T-helper 9 cell (primary cell): ENCODE data around the gene WFDC9.
"Not testable (repeated sequence)": the region's sequence is repeated elsewhere in the genome, so short reads cannot be mapped to it uniquely, and the experiment has no call there.

Experiments used
- DNase-seq: peaks from one replicate; pipeline ENCODE4 v3.0.0-alpha.2; 2020
- total RNA-seq, 2 donors: gene quantifications; one replicate each; lab custom pipeline; 2026; lab: John Stamatoyannopoulos, UW

The WFDC9 gene
- 0 reads per million in 2 donors for total RNA-seq

DNA sequence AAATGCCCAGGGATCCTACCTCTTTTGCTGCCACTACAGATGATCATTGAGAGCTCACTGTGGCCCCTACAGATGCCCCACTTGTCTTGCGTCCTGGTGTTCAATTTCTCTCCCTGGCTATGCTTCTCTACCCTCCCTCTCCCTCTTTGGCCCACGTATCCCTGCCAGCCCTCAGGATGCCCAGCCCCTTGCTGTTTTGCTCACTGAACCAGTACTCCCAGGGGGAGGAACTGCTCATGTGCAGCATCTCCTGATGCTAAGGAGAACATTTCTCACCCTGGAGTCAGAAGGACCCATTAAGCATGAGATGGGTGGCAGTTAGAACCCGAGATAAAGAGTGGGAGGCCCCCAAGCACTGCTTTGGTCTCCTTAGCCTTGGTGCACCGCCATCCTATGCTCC, at the start of gene WFDC9:
Gene WFDC9 (minus strand): TSS at position 101 of the 400 bp plus-strand sequence. CDS start 21,103 bp downstream, outside the sequence.
- DNase-seq = no peak

GRCh38 chr20:45679650-45680049, 48.6 kb upstream of the WFDC9 start:
- DNase-seq = no peak

DNA sequence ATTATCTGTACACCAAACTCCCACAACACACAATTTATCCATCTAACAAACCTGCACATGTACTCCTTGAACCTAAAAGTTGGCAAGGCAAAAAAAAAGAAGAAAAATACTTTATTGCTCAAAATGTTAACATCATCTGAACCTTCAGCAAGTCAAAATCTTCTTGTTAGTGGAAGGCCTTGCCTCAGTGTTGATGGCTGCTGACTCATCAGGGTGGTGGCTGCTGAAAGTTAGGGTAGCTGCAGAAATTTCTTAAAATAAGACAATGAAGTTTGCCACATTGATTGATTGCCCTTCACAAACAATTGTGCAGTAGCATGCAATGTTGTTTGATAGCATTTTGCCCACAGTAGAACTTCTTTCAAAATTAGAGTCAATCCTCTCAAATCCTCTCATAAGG, 41.7 kb upstream of the WFDC9 start:
- no peak for DNase-seq

GRCh38 chr20:45670139-45670538, 39.1 kb upstream of the WFDC9 start, which contains the start of gene WFDC11:
Gene WFDC11, minus strand, starts transcription at chr20:45670239. Its CDS starts 19,639 bp downstream, at chr20:45650600.
- no peak for DNase-seq

DNA sequence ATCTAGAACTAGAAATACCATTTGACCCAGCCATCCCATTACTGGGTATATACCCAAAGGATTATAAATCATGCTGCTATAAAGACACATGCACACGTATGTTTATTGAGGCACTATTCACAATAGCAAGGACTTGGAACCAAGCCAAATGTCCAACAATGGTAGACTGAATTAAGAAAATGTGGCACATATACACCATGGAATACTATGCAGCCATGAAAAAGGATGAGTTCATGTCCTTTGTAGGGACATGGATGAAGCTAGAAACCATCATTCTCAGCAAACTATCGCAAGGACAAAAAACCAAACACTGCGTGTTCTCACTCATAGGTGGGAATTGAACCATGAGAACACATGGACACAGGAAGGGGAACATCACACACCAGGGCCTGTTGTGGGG, 26.0 kb upstream of the WFDC9 start:
- not testable (repeated sequence) for DNase-seq

- DNase-seq = not testable (repeated sequence)
Observed at GRCh38 chr20:45651726-45652125, 20.6 kb upstream of the WFDC9 start.

- DNase-seq = no peak
Observed at GRCh38 chr20:45649312-45649863, 18.3 kb upstream of the WFDC9 start.

DNA sequence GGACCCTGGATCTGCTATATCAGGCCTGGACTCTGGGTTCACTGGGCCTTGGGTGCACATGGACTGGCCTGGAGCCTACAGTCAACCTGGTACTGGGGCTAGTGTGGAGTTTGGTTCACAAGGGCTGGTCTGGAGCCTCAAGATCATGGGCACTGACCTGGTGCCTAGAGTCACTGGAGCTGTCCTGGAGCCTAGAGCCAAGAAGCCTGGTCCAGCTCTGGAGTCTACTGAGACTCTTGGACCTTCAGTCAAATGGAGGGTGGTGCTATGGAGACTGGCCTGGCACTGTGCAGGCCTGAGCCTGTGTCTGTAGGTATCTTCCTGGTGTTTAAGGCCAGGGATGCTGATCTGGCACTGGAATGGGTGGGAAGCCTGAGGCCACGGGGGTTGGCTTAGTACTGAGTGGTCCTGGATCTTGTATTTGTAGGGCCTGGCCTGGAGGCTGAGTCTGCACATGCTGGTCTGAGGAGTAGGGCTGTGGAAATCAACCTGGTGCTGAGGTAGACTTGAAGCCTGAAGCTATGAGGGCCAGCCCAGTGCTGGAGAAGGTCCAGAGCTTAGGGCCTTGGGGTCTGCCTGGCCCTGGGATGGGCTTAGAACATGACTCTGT, 16.5 kb upstream of the WFDC9 start:
- no peak for DNase-seq

- no peak for DNase-seq
Observed at GRCh38 chr20:45646875-45647274, 15.8 kb upstream of the WFDC9 start.

DNA sequence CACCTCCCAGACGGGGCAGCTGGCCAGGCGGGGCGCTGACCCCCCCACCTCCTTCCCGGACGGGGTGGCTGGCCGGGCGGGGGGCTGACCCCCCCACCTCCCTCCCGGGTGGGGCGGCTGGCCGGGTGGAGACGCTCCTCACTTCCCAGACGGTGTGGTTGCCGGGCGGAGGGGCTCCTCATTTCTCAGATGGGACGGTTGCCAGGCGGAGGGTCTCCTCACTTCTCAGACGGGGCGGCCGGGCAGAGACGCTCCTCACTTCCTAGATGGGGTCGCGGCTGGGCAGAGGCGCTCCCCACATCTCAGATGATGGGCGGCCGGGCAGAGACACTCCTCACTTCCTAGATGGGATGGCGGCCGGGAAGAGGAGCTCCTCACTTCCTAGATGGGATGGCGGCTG, 14.8 kb upstream of the WFDC9 start:
- DNase-seq = not testable (repeated sequence)

GRCh38 chr20:45641076-45641475, 10.0 kb upstream of the WFDC9 start:
- not testable (repeated sequence) for DNase-seq

DNA sequence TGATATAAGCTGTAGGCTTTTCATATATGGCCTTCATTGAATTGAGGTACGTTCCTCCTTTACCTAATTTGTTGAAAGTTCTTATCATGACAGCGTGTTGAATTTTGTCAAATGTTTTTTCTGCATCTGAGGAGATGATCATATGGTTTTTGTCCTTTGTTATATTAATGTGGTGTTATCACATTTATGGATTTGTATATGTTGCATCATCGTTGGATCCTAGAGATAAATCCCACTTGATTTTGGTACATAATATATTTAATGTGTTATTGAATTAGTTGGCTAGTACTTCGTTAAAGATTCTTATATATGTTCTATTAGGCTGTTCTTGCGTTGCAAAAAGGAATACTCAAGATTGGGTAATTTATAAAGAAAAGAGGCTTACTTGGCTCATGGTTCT, 8.6 kb upstream of the WFDC9 start:
- no peak for DNase-seq

- no peak for DNase-seq
Observed at GRCh38 chr20:45636513-45636912, 5.4 kb upstream of the WFDC9 start.

DNA sequence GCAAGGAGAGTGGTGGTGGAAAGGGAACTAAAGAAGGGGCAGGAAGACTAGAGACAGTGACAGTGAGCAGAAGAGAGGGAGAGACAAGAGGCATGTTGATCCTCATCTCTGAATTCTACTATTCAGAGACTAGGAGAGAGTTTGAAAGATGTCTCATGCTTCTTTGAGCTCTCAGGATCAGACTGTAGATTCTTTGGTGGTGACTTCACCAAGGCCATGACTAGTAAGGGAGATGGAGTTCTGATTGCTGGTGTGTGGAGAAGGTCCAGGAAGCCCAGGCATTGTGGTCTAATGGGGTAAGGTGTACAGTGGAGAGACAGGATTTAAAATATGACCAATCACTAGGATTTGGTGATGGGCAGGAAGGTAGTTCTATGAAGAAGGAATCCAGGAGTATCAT, 713 bp downstream of the WFDC9 start:
- DNase-seq = no peak

DNA sequence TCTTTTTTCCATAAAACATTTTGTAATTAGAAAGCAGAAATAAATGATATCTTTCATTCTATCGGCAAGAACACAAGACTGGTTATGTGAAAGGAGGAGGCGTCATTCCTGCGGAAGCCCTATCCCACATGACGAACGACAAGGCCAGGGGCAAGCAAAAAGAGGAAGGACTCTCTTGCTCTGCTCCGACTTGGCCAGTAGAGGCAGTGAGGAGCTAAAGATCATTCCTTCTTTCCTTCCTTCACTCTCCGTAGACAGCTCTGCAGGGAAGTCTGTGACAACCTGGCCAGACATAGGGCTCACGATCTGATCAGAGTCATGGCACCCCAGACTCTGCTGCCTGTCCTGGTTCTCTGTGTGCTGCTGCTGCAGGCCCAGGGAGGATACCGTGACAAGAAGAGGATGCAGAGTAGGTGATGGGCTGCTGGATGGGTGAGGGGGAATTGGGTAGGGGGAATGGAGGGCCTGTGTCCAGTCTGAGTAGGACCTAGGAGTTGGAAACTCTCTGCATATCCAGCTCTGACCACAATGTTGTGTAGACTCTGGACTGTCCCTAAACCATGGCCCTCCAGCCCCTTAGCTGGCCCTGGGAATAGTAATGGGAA, 1.5 kb downstream of the WFDC9 start, which contains the start of gene WFDC10A:
Gene WFDC10A (plus strand): TSS at position 244 of the 605 bp plus-strand sequence. CDS start 75 bp downstream, at position 319.
- no peak for DNase-seq

DNA sequence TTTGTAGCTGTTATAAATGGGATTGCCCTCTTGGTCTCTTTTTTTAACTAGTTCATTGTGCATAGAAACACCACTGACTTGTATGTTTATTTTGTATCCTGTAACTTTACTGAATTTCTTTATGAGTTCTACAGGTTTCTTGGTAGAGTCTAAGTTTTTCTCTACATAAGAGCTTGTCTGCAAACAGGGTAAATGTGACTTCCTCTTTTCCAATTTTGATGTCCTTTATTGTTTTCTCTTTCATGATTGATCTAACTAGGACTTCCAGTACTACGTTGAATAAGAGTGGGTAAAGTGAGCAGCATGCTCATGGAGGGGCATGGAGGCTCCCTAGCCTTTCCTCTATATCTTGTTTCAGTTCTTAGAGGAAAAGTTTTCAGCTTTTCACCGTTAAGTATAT, 4.5 kb downstream of the WFDC9 start:
- DNase-seq = no peak

DNA sequence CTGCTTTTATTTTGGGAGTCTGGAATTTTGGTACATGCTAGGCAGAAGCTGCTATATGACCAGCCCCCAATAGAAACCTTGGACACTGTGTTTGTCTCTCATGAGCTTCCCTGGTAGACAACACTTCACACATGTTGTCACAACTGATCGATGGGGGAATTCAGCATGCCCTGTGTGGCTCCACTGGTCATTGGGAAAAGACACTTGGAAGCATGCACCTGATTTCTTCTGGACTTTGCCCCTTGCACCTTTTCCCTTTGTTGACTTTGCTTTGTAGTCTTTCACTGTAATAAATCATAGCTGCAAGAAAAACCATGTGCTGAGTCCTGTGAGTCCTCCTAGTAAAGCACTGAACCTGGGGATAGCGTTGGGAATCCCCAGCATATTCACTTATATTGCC, 9.5 kb downstream of the WFDC9 start:
- no peak for DNase-seq

DNA sequence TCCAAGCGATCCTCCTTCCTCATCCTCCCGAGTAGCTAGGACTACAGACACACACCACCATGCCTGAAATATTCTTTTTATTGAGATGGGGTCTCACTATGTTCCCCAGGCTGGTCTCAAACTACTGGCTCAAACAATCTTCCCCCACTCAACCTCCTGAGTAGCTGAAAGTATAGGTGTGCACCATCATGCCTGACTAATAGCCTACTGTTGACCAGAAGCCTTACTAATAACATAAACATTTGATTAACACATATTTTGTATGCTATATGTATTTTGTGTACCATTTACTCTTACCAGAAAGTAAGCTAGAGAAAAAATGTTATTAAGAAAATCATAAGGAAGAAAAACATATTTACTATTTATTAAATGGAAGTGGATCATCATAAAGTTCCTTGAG, 13.5 kb downstream of the WFDC9 start:
- no peak for DNase-seq

GRCh38 chr20:45612314-45612713, 18.8 kb downstream of the WFDC9 start:
- DNase-seq = no peak

DNA sequence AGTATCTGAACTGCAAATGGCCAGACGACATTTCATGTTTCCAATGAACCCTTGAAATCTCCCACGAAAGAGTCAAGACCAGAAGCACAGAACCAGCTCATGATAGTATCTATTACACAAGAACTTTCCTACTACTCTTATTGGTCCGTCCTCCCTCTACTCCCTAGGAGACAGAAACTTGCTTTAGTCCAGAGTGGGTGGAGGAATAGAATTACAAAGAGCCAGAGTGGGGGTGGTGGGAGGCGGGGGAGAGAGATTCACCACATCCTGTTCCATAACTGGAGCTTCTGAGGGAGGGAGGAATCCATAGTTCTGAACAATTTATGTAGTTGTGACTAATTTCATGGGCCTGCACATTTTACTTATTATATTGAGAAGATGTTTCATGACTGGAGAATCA, 20.0 kb downstream of the WFDC9 start:
- DNase-seq = no peak

- no peak for DNase-seq
Observed at GRCh38 chr20:45607810-45608209, 23.3 kb downstream of the WFDC9 start.

- DNase-seq = no peak
Observed at GRCh38 chr20:45595235-45595634, 35.8 kb downstream of the WFDC9 start.

DNA sequence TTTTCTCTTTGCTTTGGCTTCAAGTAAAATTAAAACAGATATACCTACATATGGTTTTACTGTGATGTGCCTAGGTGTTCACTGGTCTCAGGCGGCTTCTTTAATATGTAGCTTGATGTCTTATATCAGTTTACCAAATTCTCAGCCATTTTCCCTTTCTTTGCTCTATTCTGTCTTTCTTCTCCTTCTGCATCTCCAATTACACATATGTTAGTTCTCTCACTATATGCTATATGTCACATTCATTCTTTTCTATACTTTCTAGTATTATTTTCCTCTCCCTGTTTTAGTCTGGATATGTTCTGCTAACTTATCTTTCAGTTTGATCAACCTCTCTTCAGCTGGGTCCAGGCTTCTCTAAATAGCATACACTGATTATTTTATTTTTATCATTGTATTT, 37.6 kb downstream of the WFDC9 start:
- no peak for DNase-seq

DNA sequence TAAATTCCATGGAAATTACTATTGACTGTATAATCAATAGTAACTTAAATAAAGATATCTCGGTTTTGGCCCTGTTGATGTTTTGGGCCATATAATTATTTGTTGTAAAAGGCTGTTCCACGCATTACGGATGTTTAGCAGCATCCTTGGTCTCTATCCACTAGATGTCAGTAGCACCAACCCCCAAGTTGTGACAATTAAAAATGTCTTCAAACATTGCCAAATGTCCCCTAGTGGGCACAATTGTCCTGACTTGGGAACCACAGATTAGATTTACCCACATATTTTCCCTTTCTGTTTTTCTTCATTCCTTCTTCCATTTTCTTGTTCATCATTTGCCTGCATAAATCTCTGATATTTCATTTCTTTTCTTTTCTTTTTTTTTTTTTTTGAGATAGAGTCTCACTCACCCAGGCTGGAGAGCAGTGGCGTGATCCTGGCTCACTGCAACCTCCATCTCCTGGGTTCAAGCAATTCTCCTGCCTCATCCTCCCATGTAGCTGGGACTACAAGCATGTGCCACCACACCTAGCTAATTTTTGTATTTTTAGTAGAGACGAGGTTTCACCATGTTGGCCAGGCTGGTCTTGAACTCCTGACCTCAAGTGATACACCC, 38.4 kb downstream of the WFDC9 start:
- DNase-seq = no peak
